Endothelial cell of umbilical vein (primary cell): ENCODE measurements around the gene PHACTR1. TPM values are rescaled to one million over a fixed set of nuclear protein-coding genes. Genes with fewer than 3 reads are reported as not detected.

Source experiments
- BruUV-seq: library from RNA; stranded (reverse); fragments of 400-500 nt; replicated peaks from 2 replicates; lab custom pipeline; 2021; lab: Mats Ljungman, UMichigan
- CTCF ChIA-PET: fragments of 300-600, 350-600 bp; sonication (Branson Sonifier 250); formaldehyde crosslinking; loops from one replicate; lab custom pipeline; 2021; ENCODE audit warnings: antibody characterized with exemption, inconsistent platforms; lab: Charles Lee
- POLR2A ChIA-PET: fragments of 300-600, 350-600 bp; sonication (Branson Sonifier 250); formaldehyde crosslinking; loops from one replicate; lab custom pipeline; 2021; ENCODE audit warnings: antibody characterized with exemption, inconsistent platforms; lab: Charles Lee
- DNase-seq: peaks from one replicate; pipeline ENCODE4 v3.0.0-alpha.2; 2011; ENCODE audit warnings: low read depth, low spot score
- FAIRE-seq: peaks from 2 replicates; lab custom pipeline; 2011; peaks lifted over from hg19 to GRCh38; lab: Jason Lieb, UNC
- H2AFZ ChIP-seq: 2 replicates; pipeline ENCODE4 v1.6.0; 2012; ENCODE audit warnings: low read depth, low read length, control low read depth, inconsistent platforms
- H3K27ac ChIP-seq: 2 replicates; pipeline ENCODE4 v1.5.1; 2011; ENCODE audit warnings: low read depth, mild to moderate bottlenecking, control low read depth, low read length, moderate library complexity; ENCODE audit not compliant: insufficient read depth
- H3K27me3 ChIP-seq, 2 experiments: 2 replicates each; pipeline versions ENCODE4 v1.6.0 to v1.6.1; 2011; ENCODE audit warnings: low read length in 2 of 2, mixed read lengths in 1 of 2; ENCODE audit not compliant: control insufficient read depth in 2 of 2, insufficient read depth in 2 of 2
- H3K36me3 ChIP-seq, 2 experiments: 2 replicates in 1 of 2; 3 replicates in 1 of 2; pipeline ENCODE4 v1.5.1; 2011; ENCODE audit warnings: low read length in 2 of 2, mild to moderate bottlenecking in 1 of 2, moderate library complexity in 1 of 2; ENCODE audit not compliant: control insufficient read depth in 2 of 2, insufficient read depth in 2 of 2; ENCODE audit errors: extremely low read depth in 1 of 2
- H3K4me1 ChIP-seq: 3 replicates; pipeline ENCODE4 v1.5.1; 2011; ENCODE audit warnings: mild to moderate bottlenecking, low read length; ENCODE audit not compliant: control insufficient read depth, insufficient read depth; ENCODE audit errors: extremely low read depth
- H3K4me2 ChIP-seq: 2 replicates; pipeline ENCODE4 v1.6.1; 2011; ENCODE audit warnings: low read length, control low read depth, mixed read lengths; ENCODE audit not compliant: insufficient read depth
- H3K4me3 ChIP-seq, 3 experiments: fragments of 200-600 bp in 1 of 3; sonication (generic), shearing (Covaris generic) in 1 of 3; replicated peaks in 1 of 3; 2 replicates each; pipeline ENCODE4 v1.5.1; 2011 to 2016; ENCODE audit warnings: control low read depth in 3 of 3, low read length in 3 of 3, mild to moderate bottlenecking in 2 of 3, inconsistent platforms in 1 of 3, low read depth in 1 of 3, moderate library complexity in 1 of 3; ENCODE audit not compliant: insufficient read depth in 1 of 3
- H3K79me2 ChIP-seq: 2 replicates; pipeline ENCODE4 v1.6.0; 2012; ENCODE audit warnings: low read length, inconsistent platforms; ENCODE audit not compliant: control insufficient read depth, insufficient read depth
- H3K9ac ChIP-seq: replicated peaks from 2 replicates; pipeline ENCODE3; 2011; ENCODE audit warnings: low read length, control low read depth; ENCODE audit not compliant: insufficient read depth; ENCODE audit errors: extremely low read depth
- H3K9me1 ChIP-seq: replicated peaks from 3 replicates; pipeline ENCODE4 v1.6.0; 2011; ENCODE audit warnings: mild to moderate bottlenecking, low read length; ENCODE audit not compliant: control insufficient read depth, insufficient read depth; ENCODE audit errors: extremely low read depth
- H3K9me3 ChIP-seq: replicated peaks from 2 replicates; pipeline ENCODE4 v1.5.1; 2012; ENCODE audit warnings: low read length, inconsistent platforms; ENCODE audit not compliant: control insufficient read depth, insufficient read depth
- H4K20me1 ChIP-seq: replicated peaks from 2 replicates; pipeline ENCODE3; 2011; ENCODE audit warnings: mild to moderate bottlenecking, low read length; ENCODE audit not compliant: control insufficient read depth, insufficient read depth; ENCODE audit errors: extremely low read depth
- EZH2 ChIP-seq: IDR thresholded peaks from 2 replicates; pipeline ENCODE4 v1.6.1; 2012; ENCODE audit warnings: borderline replicate concordance, low read depth, mild to moderate bottlenecking, moderate library complexity, low read length, inconsistent platforms; ENCODE audit not compliant: severe bottlenecking
- FOS ChIP-seq: IDR thresholded peaks from 2 replicates; pipeline ENCODE4 v1.6.1; 2011; ENCODE audit warnings: mild to moderate bottlenecking, low read length, moderate library complexity, borderline replicate concordance; ENCODE audit not compliant: insufficient read depth
- GATA2 ChIP-seq: IDR thresholded peaks from 2 replicates; pipeline ENCODE4 v1.7.0; 2011; ENCODE audit warnings: low read depth, mild to moderate bottlenecking, moderate library complexity, mixed read lengths, low read length; ENCODE audit not compliant: insufficient read length, insufficient read depth
- MYC ChIP-seq: IDR thresholded peaks from one replicate; pipeline ENCODE4 v1.6.1; 2011; ENCODE audit warnings: mild to moderate bottlenecking, low read depth, low read length
- POLR2AphosphoS5 ChIP-seq: IDR thresholded peaks from 2 replicates; pipeline ENCODE4 v1.6.1; 2012; ENCODE audit warnings: low read depth, mild to moderate bottlenecking, control low read depth, low read length, moderate library complexity; ENCODE audit not compliant: insufficient read depth
- dilution Hi-C: fragments of 300-500 bp; cut with MboI; formaldehyde crosslinking; loops from one replicate; pipeline ENCODE4 v1.15.0; 2019; ENCODE audit warnings: low sequenced_read_pairs; ENCODE audit not compliant: extremely low pct_ligation_motif_present
- intact Hi-C: fragments of 100-400 bp; cut with micrococcal nuclease; formaldehyde crosslinking; loops from one replicate; pipeline ENCODE4 v1.10.0; 2022
- polyA plus RNA-seq, 4 experiments: library from polyadenylated mRNA; depleted of rRNA in 3 of 4; stranded (reverse) in 3 of 4; unstranded in 1 of 4; fragments of >200 nt; gene quantifications; 2 replicates each; pipeline versions ENCODE4 v1.2.1 to v1.2.3, GENCODE V29; 2011 to 2012; ENCODE audit warnings: missing spikeins in 1 of 4
- total RNA-seq: library from RNA; stranded (reverse); gene quantifications from 2 replicates; pipeline ENCODE4 v1.2.3, GENCODE V29; 2021
- TF ChIP-seq, protein P1 (sequence below): IDR thresholded peaks from 2 replicates; pipeline ENCODE4 v1.6.1; 2011; ENCODE audit not compliant: insufficient read depth, insufficient read length
- TF ChIP-seq, protein P2 (sequence below), 2 donors: IDR thresholded peaks; 1 replicate in 1 of 2; 2 replicates in 1 of 2; pipeline ENCODE4 v1.5.1; 2011; ENCODE audit warnings: low read length in 2 of 2, mild to moderate bottlenecking in 2 of 2, moderate library complexity in 2 of 2, control low read depth in 1 of 2, inconsistent platforms in 1 of 2, low read depth in 1 of 2; ENCODE audit not compliant: insufficient read depth in 1 of 2; ENCODE audit errors: extremely low read depth in 1 of 2

The PHACTR1 gene
- total and polyA plus RNA-seq, 2 donors (not counting 3 experiments of a cell fraction or from before 2014, with no cell fraction given), result 2.4 to 23.2 TPM

DNA sequence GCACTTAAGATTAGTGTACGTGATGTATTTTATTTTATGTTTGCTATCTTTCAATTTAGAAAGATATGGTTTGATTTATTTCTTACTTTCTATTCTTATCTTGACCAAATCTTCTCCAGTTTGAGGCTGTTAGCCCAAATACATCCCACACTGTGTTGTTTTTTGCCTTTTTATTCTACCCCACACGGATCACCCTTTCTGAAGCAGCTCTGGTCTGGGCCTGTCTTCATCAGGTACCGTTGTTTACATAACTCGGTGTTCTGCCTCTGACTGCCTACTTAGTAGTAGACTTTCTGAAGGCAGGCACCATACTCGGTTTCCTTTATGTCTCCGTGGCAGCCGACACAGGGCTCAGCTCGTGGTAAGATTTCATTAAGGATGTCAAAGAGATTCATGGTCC, 95.0 kb downstream of the PHACTR1 start:
- no peaks in the 10 kb centered on the region for H4K20me1 ChIP-seq
- intact Hi-C loops, result no loop called here
- H3K4me1 ChIP-seq, result no peaks in the 10 kb centered on the region
- no peaks in the 10 kb centered on the region for H3K9me1 ChIP-seq
- H3K4me2 ChIP-seq, result no peak overlapping the region
- FAIRE-seq (no peak), DNase-seq (no peak)
- no peak overlapping the region for H3K27ac ChIP-seq
- H3K9ac ChIP-seq, result no peak overlapping the region
- no TSS peak for BruUV-seq
- no peaks in the 10 kb centered on the region for H3K36me3 ChIP-seq
- TF ChIP-seq FOS, result no peak
- TF ChIP-seq, protein P1, sequence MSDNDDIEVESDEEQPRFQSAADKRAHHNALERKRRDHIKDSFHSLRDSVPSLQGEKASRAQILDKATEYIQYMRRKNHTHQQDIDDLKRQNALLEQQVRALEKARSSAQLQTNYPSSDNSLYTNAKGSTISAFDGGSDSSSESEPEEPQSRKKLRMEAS, result no peak
- TF ChIP-seq GATA2, result no peak
- no peak for TF ChIP-seq MYC
- TF ChIP-seq EZH2, result no peak
- TF ChIP-seq, protein P2, sequence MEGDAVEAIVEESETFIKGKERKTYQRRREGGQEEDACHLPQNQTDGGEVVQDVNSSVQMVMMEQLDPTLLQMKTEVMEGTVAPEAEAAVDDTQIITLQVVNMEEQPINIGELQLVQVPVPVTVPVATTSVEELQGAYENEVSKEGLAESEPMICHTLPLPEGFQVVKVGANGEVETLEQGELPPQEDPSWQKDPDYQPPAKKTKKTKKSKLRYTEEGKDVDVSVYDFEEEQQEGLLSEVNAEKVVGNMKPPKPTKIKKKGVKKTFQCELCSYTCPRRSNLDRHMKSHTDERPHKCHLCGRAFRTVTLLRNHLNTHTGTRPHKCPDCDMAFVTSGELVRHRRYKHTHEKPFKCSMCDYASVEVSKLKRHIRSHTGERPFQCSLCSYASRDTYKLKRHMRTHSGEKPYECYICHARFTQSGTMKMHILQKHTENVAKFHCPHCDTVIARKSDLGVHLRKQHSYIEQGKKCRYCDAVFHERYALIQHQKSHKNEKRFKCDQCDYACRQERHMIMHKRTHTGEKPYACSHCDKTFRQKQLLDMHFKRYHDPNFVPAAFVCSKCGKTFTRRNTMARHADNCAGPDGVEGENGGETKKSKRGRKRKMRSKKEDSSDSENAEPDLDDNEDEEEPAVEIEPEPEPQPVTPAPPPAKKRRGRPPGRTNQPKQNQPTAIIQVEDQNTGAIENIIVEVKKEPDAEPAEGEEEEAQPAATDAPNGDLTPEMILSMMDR (IDR thresholded peaks at IDR 0.05; ENCODE audit: extremely low read depth in 1 of 2, insufficient read depth in 1 of 2, low read depth in 1 of 2, low read length in 2 of 2), result no peak
- TF ChIP-seq POLR2AphosphoS5, result no peak
- H3K4me3 ChIP-seq, result no peak overlapping the region
- H3K79me2 ChIP-seq, result no peaks in the 10 kb centered on the region
- H3K9me3 ChIP-seq, result no peaks in the 10 kb centered on the region
- no peak overlapping the region for H2AFZ ChIP-seq
- peaks cover 0 to 8% of the 10 kb centered on the region in 2 experiments for H3K27me3 ChIP-seq
- POLR2A ChIA-PET, result no interaction called here
- dilution Hi-C loops, result no loop called here
- CTCF ChIA-PET, result no interaction called here
